GM11168 (cell line): ENCODE data around the gene SPPL2B.
"Not testable (repeated sequence)": the region's sequence is repeated elsewhere in the genome, so short reads cannot be mapped to it uniquely, and the experiment has no call there.

Experiments
- in situ Hi-C: fragments of 300-500 bp; cut with MboI; formaldehyde crosslinking; loops from one replicate; pipeline ENCODE4 v1.12.0; 2022; ENCODE audit warnings: low sequenced_read_pairs; ENCODE audit not compliant: unreplicated experiment

SPPL2B gene

GRCh38 chr19:2334986-2335846 is 6.7 kb downstream of the SPPL2B start:
- in situ Hi-C loops: no loop called here

- in situ Hi-C loops: no loop called here
These were observed 7.4 kb downstream of the SPPL2B start for GRCh38 chr19:2335848-2336247.

DNA sequence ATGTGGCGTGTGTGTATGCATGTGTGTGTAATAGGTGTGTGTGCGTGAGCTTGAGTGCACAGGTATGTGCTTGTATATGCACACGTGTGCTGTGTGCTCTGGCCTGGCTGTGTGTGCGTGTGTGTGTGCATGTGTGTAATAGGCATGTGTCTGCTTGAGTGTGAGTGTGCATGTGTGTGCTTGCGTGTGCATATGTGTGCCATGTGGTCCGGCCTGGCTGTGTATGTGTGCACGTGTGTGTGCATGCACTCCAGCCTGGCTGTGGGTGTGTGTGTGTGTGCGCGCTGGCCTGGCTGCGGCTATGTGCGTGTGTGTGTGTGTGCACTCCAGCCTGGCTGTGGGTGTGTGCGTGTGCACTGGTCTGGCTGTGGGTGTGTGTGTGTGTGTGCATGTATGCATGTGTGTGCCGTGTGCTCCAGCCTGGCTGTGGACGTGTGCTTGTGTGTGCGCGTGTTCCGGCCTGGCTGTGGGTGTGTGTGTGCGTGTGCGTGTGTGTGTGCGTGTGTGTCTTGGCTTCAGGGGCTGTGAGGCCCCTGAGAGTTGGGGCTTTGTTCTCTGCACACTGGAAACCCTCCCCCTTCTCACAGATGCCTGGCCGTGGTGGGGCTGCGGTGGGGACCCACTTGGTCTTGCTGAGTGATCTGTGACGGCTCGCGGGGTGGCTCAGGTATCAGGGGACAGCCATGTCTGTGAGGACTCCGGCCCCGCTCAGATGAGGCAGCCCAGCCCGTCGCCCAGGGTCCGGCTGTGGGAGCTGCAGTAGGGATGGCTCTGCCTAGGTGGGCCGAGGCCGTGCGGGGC is 8.2 kb downstream of the SPPL2B start:
- in situ Hi-C loops: no loop called here

DNA sequence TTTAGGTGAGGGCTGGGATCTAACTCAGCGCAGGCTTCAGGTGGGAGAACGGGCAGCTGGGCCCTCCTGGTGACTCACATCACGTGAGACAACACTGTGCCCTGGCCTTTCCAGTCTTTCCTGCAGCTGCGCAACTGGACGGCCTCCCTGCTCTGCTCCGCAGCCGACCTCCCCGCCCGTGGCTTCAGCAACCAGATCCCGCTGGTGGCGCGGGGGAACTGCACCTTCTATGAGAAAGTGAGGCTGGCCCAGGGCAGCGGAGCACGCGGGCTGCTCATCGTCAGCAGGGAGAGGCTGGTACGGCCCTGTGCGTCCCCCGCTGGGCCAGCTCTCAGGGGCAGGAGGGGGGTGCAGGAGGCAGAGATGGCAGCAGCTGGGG is 8.8 kb downstream of the SPPL2B start:
- in situ Hi-C loops: no loop called here

- in situ Hi-C loops: no loop called here
These were observed 9.7 kb downstream of the SPPL2B start for GRCh38 chr19:2338055-2338615.

DNA sequence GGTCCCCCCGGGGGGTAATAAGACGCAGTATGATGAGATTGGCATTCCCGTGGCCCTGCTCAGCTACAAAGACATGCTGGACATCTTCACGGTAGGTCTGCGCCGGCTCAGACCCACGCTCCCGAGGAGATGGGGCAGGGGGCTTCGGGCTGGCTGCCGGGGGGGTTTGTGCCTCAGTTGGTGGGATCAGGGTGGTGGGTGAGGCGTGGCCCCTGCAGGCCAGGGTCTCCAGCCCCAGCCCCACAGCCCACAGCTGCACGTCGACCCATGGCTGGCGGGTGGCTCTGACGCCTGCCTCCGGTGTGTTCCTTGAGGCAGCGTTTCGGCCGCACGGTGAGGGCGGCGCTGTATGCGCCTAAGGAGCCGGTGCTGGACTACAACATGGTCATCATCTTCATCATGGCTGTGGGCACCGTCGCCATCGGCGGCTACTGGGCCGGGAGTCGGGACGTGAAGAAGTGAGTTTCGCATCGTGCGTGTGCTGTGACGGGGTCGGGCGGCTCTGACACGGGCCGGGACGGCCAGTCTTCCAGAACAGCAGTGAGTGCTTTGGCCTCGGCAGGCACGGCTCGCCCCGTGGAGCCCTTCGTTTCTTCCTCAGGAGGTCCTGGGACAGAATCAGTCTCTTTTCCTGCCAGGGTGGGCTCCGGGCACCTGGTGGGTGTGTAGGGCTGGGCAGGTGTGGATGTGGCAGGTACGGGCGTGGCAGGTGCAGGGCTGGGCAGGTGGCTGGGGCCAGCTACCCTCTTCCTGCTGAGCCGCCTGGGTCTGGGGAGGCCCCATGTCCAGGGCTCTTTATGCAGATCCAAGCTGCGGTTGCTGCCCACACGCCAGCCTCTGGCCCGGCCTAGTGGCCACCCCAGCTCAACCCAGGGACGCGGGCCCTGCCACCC is 10.5 kb downstream of the SPPL2B start:
- in situ Hi-C loops: no loop called here

- in situ Hi-C loops: no loop called here
These were observed 11.3 kb downstream of the SPPL2B start for GRCh38 chr19:2339644-2340310.

DNA sequence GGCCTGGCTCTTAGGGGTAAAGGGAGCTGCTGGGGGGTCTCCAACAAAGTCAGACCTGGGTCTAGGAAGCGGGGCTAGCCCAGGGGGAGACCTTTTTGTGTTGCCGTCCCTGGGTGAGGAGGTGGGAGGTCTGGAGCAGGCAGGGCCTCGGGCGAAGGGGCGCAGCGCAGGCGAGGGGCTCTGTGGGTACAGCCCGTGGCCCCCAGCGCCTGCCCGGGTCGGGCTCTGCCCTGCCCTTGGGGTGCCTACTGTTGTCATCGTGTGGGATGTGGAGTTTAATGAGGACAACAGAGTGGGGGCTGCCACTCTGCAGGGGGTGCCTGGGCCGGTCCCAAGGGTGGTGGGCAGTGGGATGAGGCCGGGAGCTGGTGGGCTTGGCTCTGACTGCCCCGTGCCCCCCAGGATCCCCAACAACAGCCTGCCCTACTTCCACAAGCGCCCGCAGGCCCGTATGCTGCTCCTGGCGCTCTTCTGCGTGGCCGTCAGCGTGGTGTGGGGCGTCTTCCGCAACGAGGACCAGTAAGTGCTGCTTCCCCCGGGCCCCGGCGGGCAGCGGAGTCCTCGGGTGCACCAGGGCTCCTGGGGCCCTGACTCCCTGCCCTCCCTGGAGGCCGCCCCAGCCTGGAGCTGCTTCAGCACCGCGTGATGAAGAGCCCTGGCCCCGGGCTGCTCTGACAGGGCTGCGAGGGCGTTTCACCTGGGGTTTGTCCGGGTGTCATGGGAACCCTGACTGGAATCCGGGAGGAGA is 12.2 kb downstream of the SPPL2B start:
- in situ Hi-C loops: no loop called here

GRCh38 chr19:2341244-2341751 is 12.8 kb downstream of the SPPL2B start:
- in situ Hi-C loops: no loop called here

DNA sequence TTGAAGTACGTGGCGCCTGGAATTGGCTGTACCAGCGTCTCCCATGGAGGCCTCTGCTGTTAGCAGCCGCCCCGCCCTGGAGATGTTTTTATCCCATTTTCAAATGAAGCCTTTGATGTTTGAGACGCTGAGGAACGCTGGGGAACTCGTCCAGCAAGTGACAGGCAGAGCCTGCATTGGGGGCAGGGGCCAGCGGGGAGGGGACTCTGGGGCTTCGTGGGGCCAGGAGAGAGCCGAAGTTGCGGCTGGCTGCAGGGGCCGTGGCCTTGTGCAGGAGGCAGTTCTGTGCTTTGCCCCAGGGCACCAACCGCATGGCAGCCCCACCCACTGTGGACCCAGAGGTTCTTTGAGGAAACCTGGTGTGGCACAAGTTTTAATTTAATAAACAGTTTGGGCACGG is 13.5 kb downstream of the SPPL2B start:
- in situ Hi-C loops: no loop called here

GRCh38 chr19:2342656-2343288 is 14.3 kb downstream of the SPPL2B start:
- in situ Hi-C loops: no loop called here

DNA sequence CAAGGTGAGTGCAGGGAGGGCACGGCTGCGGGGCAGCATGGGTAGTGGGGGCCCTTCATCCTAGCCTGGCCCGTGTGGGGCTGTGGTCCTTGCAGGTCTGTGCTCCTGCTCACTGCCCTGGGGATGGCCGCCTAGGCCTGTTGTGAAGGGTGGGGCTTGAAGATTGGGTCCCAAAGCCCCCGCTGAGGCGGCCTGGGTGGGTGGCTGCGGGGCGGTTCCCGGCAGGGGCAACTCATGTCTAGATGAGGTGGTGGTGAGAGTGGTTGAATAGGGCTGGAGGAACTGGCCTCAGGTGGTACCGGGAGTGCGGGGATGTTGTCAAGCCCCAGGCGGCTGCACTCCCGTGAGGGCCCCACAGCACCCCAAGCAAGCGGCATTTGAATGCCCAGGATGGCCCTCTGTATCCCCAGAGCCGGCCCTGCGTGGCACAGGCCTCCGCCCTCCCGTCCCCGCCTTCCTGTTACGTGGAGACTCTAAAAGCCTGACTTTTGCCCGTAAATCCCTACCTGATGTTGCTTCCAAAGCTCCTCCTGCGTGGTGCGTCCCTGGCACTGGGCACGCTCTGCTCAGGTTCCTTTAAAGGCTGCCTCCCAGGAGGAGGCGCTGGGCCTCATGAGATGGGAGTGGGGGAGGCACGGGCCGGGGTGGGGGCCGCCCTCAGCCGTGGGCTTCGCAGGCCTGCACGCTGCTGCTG is 15.0 kb downstream of the SPPL2B start:
- in situ Hi-C loops: no loop called here

- in situ Hi-C loops: no loop called here
These were observed 15.9 kb downstream of the SPPL2B start for GRCh38 chr19:2344381-2344870.

DNA sequence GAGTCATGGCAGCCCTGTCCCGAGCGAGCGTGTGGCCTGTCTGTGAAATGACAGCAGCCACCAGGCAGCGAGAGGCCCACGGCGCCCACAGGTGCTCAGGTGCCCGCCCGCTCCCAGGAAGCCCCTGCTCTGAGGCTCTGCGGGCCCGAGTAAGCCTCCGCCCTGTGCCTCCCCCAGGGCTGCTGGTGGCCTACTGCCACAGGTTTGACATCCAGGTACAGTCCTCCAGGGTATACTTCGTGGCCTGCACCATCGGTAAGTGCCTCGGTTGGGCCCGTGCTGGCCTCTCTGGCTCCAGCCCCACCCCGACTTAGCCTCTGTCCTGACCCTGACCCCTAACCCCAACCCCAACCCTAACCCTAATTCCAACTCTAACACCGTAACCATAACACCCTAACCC is 16.6 kb downstream of the SPPL2B start:
- in situ Hi-C loops: no loop called here

DNA sequence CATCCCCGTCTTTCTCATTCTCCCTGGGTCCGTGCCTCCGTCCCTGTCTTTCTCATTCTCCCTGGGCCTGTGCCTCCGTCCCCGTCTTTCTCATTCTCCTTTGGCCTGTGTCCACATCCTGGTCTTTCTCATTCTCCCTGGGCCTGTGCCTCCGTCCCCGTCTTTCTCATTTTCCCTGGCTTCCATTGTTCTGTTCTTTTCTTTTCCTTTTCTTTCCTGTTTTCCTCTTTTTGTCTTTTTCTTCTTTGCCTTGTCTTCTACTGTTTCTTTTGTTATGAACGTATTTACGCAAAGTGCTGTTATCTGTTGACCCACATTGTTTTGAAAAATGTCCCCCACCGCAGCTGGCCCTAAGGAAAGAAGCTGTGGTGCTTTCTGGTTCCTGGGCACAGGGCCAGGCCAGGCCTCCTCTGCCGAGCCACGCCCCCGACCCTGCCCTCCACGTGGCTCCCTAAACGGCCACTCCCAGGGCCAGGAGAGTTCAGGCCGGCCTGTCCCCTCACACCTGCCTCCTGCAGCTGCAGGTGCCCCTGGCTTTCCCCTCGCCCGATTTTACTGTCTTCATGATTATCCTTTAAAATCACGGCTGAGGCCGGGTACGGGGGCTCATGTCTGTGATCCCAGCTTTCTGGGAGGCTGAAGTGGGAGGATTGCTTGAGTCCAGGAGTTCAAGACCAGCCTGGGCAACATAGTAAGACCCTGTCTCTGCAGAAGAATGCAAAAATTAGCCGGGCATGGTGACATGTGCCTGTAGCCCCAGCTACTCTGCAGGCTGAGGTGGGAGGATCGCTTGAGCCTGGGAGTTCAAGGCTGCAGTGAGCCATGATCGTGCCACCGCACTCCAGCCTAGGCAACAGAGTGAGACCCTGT is 17.5 kb downstream of the SPPL2B start:
- in situ Hi-C loops: no loop called here

DNA sequence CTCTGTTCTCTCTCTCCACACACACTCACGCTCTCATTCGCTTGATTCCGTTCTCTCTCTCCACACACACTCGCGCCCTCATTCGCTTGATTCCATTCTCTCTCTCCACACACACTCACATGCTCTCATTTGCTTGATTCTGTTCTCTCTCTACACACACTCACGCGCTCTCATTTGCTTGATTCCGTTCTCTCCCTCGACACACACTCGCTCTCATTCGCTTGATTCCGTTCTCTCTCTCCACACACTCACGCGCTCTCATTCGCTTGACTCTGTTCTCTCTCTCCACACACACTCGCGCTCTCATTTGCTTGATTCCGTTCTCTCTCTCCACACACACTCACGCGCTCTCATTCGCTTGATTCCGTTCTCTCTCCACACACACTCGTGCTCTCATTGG is 21.3 kb downstream of the SPPL2B start:
- in situ Hi-C loops: not testable (repeated sequence)

DNA sequence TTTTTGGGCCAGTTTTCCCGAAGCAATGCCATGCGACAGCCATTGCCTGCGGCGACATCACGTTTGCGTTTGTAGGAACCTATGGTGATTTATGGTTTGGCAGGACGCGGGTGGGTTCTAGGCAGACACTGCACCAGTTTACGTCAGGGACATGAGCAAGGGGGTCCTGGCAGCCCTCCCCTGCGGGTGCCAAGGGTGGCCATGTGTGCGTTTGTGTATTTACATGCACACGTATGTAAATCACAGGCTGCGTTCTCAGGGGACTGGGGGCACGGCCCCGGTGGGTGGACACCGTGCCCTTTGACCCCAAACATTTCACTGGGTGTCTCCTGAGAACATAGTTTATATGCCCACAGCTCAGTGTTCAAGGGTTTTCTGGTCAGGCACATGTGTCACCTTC is 22.2 kb downstream of the SPPL2B start:
- in situ Hi-C loops: no loop called here
